ENCODE data around the gene CSTPP1.

DNA sequence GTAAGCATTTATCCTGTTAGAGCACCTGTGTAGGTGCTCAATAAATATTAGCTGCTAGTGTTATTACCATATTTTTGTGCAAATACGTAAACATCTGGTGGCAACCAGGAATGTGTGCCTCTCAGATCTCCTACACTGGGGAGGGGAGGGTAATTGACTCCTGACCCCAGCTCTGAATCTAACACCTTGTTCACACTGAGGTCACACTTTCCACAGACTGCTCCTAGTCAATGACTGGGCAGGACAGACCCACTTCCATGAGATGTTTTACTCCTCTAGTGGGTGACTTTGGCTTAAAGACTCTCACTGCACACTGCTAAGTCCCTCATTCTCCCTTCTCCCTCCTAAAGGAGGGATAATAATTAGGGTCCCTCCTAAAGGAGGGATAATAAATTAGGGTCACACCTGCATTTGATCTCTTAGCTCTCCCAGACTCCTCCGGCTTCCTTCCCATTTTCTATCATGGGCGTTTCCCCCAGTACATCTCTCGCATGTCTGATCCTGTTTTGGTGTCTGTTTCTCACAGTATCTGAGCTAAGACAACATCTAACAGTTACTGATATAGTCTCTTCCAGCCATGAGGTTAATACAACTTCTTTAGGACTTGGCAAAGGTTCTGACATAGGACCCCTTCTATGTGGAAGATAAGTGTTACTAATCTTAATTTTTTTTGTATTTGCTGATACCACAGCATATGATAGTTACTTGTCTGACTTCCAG lies 8.0 kb downstream of the CSTPP1 start:
- no peak for TF ChIP-seq EP300 (IDR thresholded peaks at IDR 0.05)
- TF ChIP-seq, protein P1, sequence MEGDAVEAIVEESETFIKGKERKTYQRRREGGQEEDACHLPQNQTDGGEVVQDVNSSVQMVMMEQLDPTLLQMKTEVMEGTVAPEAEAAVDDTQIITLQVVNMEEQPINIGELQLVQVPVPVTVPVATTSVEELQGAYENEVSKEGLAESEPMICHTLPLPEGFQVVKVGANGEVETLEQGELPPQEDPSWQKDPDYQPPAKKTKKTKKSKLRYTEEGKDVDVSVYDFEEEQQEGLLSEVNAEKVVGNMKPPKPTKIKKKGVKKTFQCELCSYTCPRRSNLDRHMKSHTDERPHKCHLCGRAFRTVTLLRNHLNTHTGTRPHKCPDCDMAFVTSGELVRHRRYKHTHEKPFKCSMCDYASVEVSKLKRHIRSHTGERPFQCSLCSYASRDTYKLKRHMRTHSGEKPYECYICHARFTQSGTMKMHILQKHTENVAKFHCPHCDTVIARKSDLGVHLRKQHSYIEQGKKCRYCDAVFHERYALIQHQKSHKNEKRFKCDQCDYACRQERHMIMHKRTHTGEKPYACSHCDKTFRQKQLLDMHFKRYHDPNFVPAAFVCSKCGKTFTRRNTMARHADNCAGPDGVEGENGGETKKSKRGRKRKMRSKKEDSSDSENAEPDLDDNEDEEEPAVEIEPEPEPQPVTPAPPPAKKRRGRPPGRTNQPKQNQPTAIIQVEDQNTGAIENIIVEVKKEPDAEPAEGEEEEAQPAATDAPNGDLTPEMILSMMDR (IDR thresholded peaks at IDR 0.05): no peak
- no peak for TF ChIP-seq POLR2AphosphoS5 (IDR thresholded peaks at IDR 0.05)

Measured in esophagus muscularis mucosa (tissue), 4 donors.